ENCODE measurements around the gene TRAIP. TPM values are rescaled to one million over a fixed set of nuclear protein-coding genes. Genes with fewer than 3 reads are reported as not detected.
"Not testable (repeated sequence)": the region's sequence is repeated elsewhere in the genome, so short reads cannot be mapped to it uniquely, and the experiment has no call there.

The TRAIP gene, protein sequence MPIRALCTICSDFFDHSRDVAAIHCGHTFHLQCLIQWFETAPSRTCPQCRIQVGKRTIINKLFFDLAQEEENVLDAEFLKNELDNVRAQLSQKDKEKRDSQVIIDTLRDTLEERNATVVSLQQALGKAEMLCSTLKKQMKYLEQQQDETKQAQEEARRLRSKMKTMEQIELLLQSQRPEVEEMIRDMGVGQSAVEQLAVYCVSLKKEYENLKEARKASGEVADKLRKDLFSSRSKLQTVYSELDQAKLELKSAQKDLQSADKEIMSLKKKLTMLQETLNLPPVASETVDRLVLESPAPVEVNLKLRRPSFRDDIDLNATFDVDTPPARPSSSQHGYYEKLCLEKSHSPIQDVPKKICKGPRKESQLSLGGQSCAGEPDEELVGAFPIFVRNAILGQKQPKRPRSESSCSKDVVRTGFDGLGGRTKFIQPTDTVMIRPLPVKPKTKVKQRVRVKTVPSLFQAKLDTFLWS
- total RNA-seq (2.5 and 4.9 TPM in 2 replicates), polyA plus RNA-seq (3.1 and 6.6 TPM in 2 replicates)

- DNase-seq (ENCODE audit: low spot score), result peak; percentile 97
- peak within 1 kb of the TSS; percentile 14 for H3K27ac ChIP-seq
- TF ChIP-seq EZH2phosphoT487 (IDR thresholded peaks at IDR 0.05; ENCODE audit: low read depth, severe bottlenecking, unreplicated experiment) (no peak), EZH2 (IDR thresholded peaks at IDR 0.05; ENCODE audit: borderline replicate concordance) (no peak)
- TF ChIP-seq, protein P1, sequence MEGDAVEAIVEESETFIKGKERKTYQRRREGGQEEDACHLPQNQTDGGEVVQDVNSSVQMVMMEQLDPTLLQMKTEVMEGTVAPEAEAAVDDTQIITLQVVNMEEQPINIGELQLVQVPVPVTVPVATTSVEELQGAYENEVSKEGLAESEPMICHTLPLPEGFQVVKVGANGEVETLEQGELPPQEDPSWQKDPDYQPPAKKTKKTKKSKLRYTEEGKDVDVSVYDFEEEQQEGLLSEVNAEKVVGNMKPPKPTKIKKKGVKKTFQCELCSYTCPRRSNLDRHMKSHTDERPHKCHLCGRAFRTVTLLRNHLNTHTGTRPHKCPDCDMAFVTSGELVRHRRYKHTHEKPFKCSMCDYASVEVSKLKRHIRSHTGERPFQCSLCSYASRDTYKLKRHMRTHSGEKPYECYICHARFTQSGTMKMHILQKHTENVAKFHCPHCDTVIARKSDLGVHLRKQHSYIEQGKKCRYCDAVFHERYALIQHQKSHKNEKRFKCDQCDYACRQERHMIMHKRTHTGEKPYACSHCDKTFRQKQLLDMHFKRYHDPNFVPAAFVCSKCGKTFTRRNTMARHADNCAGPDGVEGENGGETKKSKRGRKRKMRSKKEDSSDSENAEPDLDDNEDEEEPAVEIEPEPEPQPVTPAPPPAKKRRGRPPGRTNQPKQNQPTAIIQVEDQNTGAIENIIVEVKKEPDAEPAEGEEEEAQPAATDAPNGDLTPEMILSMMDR (IDR thresholded peaks at IDR 0.05; ENCODE audit: poor library complexity), result no peak
- peak within 1 kb of the TSS; percentile 82 for H3K4me2 ChIP-seq
- H3K4me3 ChIP-seq, result peak within 1 kb of the TSS; percentile 34
- H3K9me2 ChIP-seq (replicated peaks; ENCODE audit: insufficient read depth), result no peaks in the 10 kb centered on the region
- H3K4me1 ChIP-seq (ENCODE audit: insufficient read depth), result no peaks in the 10 kb centered on the region
- 4% methylated on average over 47 of the region's 52 CpGs for WGBS (ENCODE audit: low lambda C conversion rate, missing lambda C conversion rate)
- no peaks in the 10 kb centered on the region for H4K20me1 ChIP-seq (ENCODE audit: insufficient read depth, poor library complexity, severe bottlenecking)
- H3K36me3 ChIP-seq (replicated peaks; ENCODE audit: insufficient read depth, low read depth), result no peaks in the 10 kb centered on the region
- H3K9me3 ChIP-seq (ENCODE audit: low read depth), result no peaks in the 10 kb centered on the region
- peak within 1 kb of the TSS; percentile 72 for H2AFZ ChIP-seq
- peaks cover 11% of the 10 kb centered on the region for H3K79me2 ChIP-seq
- no peaks in the 10 kb centered on the region for H3K27me3 ChIP-seq
Observed at GRCh38 chr3:49856181-49857005, at the start of gene TRAIP. Gene TRAIP, minus strand, starts transcription at chr3:49856564. Its CDS starts 111 bp downstream, at chr3:49856453.

GRCh38 chr3:49904448-49904847, 48.1 kb upstream of the TRAIP start:
- not testable (repeated sequence) for H3K27me3 ChIP-seq; H3K27ac ChIP-seq; H2AFZ ChIP-seq; DNase-seq (ENCODE audit: low spot score); H3K9me2 ChIP-seq (replicated peaks; ENCODE audit: insufficient read depth); H4K20me1 ChIP-seq (ENCODE audit: insufficient read depth, poor library complexity, severe bottlenecking); H3K36me3 ChIP-seq (replicated peaks; ENCODE audit: insufficient read depth, low read depth); H3K9me3 ChIP-seq (ENCODE audit: low read depth); H3K4me3 ChIP-seq; H3K79me2 ChIP-seq
- peaks cover 42% of the 10 kb centered on the region for H3K4me1 ChIP-seq (ENCODE audit: insufficient read depth)
- peak overlapping the region; percentile 67 for H3K4me2 ChIP-seq
- 99% methylated on average over 13 of the region's 13 CpGs for WGBS (ENCODE audit: low lambda C conversion rate, missing lambda C conversion rate)

DNA sequence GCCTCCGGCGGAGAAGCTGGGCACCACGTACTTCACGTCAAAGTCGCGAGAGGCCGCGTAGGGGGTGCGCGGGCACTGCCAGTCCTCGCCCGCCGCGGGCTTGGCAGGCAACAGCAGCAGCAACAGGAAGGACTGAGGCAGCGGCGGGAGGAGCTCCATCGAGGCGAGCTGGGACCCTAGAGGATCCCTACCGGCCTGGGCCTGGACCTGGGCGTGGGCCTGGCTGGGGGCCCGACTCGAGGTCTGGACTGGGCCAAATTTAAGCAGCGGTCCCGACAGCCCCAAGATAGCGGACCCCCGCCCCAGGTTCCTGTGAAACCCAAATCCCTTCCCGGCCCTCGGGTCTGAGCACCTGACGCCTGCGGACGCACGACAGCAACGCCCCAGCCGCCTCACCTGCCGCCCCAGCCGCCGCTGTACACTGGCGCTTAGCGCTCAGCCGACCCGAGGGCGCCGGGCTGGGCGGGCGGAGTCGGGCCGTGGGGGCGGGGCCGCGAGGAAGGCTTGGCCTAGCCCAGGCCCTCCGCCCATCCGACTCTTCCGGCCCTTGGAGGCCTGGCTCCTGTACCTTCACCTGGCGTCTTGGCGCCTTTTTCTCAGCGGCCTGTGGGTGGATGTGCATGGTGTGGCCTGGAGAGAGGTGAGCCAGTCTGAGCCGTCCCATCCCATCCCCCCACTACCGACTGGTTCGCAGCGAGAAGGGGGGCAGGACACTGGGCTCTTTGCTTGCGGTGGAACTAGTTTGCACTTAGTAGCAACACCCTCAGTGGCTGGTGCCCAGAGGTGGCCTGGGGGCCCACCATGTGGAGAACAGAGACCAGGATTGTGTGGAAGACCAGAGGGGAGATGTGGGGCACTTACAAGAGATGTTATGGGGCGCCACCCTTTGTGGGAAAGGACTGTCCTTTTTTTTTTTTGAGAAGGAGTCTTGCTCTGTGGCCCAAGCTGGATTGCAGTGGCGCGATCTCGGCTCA, 47.4 kb upstream of the TRAIP start, which contains the start of gene MST1R:
Gene MST1R, minus strand, starts transcription at position 423 of the 974 bp plus-strand sequence. Its CDS starts 264 bp downstream, at position 159.
- Histone ChIP-seq H3K9me3 (ENCODE audit: low read depth) (no peaks in the 10 kb centered on the region), H3K79me2 (no peaks in the 10 kb centered on the region), H3K27ac (peak within 1 kb of the TSS; percentile 54), H2AFZ (no peak within 1 kb of the TSS), H3K36me3 (replicated peaks; ENCODE audit: insufficient read depth, low read depth) (no peaks in the 10 kb centered on the region), H3K9me2 (replicated peaks; ENCODE audit: insufficient read depth) (no peaks in the 10 kb centered on the region), H3K4me3 (no peak within 1 kb of the TSS), H4K20me1 (ENCODE audit: insufficient read depth, poor library complexity, severe bottlenecking) (no peaks in the 10 kb centered on the region), H3K4me2 (peak within 1 kb of the TSS; percentile 67), H3K4me1 (ENCODE audit: insufficient read depth) (peaks cover 42% of the 10 kb centered on the region), H3K27me3 (no peaks in the 10 kb centered on the region)
- peak; percentile 92 for DNase-seq (ENCODE audit: low spot score)
- TF ChIP-seq EZH2phosphoT487 (IDR thresholded peaks at IDR 0.05; ENCODE audit: low read depth, severe bottlenecking, unreplicated experiment), result no peak
- TF ChIP-seq, protein P1 (IDR thresholded peaks at IDR 0.05; ENCODE audit: poor library complexity), result no peak
- no peak for TF ChIP-seq EZH2 (IDR thresholded peaks at IDR 0.05; ENCODE audit: borderline replicate concordance)
- WGBS (ENCODE audit: low lambda C conversion rate, missing lambda C conversion rate), result 53% methylated on average over 47 of the region's 65 CpGs
